Daoy (cell line): ENCODE data around the gene GNPTAB. TPM values are rescaled to one million over a fixed set of nuclear protein-coding genes. Genes with fewer than 3 reads are reported as not detected.

Experiments used
- DNase-seq: peaks from one replicate; pipeline ENCODE4 v3.0.0-alpha.2; 2015; ENCODE audit warnings: low read depth
- total RNA-seq: library from RNA; depleted of rRNA; stranded (reverse); fragments of >200 nt; shearing (Covaris generic); gene quantifications from 2 replicates; pipeline ENCODE4 v1.2.3, GENCODE V29; 2014; rRNA removed

The GNPTAB gene
- total RNA-seq, 1 experiment from 2014 or later = 20.7 TPM

DNA sequence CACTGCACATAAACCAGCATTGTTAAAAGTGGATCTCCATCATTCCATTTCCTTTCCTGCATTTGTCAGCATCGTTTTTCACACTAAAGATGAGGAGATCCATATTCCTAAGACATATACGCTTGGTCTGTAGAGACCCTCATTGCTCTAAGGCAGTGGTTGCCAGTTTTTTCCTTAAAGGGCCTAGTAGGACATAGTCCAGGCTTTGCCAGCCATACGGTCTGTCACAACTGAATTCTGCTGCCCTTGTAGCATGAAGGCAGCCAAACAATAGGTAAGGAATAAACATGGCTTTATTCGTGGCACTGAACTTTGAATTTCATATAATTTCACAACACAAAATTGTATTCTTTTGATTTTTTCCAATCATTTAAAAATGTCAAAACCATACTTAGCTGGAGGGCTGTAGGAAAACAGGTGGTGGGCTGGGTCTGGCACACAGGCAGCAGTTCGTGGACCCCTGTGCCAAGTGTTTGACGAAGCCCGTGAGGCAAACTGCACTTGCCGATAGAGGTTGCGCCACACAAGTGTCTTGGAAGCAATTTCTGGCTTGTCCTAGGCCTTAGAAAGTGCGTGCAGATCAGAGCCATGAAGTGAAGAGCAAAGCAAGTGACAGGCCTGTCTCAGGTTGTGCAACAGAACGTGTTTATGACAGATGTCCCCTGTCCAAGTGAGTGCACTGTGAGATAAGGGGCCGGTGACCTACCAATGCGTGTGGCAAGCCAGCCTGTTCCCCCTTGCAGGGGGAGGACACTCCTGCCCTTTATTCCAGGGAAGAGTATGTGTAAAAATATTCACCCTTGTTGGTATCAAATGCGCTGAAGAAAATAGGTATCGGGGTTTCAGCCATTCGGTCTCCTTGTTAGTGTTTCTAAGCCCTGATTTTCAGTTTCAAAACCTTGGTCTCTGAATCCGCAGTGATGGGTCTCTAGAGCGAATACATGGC, 134.2 kb downstream of the GNPTAB start:
- no peak for DNase-seq

DNA sequence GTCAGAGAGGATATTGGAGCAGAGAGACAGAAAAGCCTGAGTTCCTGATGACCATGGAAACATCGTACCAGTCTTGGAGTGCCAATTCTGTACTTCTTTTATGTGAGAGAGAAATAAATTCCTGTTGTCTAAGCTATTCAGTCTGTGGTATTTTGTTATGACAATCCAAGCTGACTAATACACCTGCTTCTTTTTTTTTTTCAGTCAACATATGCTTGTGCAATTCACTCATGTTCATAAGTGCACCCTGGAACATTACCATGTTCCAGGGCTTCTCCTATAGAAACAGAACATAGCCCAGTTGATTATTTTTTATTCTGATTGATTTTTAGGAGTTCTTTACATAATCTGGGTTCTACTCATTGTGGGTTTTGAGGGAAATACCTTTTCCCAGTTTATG, 135.1 kb downstream of the GNPTAB start:
- no peak for DNase-seq

Other genes with a start within 250 kb of the GNPTAB start
- not detected in 2 replicates for gene MYBPC1, start 236.0 kb downstream of the GNPTAB start, total RNA-seq
- 32.6 and 38.8 TPM in 2 replicates for gene CHPT1, start 133.3 kb downstream of the GNPTAB start, total RNA-seq
- gene SYCP3, start 91.5 kb downstream of the GNPTAB start, total RNA-seq = not detected in 2 replicates
- 2.9 and 4.3 TPM in 2 replicates for gene DRAM1, start 46.6 kb upstream of the GNPTAB start, total RNA-seq
- 32.1 and 43.1 TPM in 2 replicates for gene WASHC3, start 231.0 kb upstream of the GNPTAB start, total RNA-seq